Heart right ventricle (tissue), 16 donors: ENCODE measurements around the gene ATCAY. TPM values are rescaled to one million over a fixed set of nuclear protein-coding genes. Genes with fewer than 3 reads are reported as not detected.
"Not testable (repeated sequence)": the region's sequence is repeated elsewhere in the genome, so short reads cannot be mapped to it uniquely, and the experiment has no call there.

Experiments used
- ATAC-seq, 8 donors: fragments of 200-7000 bp; cut with Tn5 transposase; one replicate each; pipeline ENCODE4 v1.9.1; 2020; ENCODE audit warnings: mild to moderate bottlenecking in 8 of 8, moderate library complexity in 8 of 8, moderate number of reproducible peaks in 1 of 8
- DNase-seq, 2 donors: peaks; one replicate each; pipeline ENCODE4 v3.0.0-alpha.2; 2020
- H3K27ac ChIP-seq, 10 donors: fragments of 200-600 bp; sonication (generic) in 2 of 10; one replicate each; pipeline versions ENCODE4 v1.5.0 to v1.8.0; 2020 to 2022; ENCODE audit warnings: mild to moderate bottlenecking in 3 of 10
- H3K27me3 ChIP-seq, 7 donors: fragments of 200-600 bp; one replicate each; pipeline ENCODE4 v1.8.0; 2021 to 2022; ENCODE audit warnings: mild to moderate bottlenecking in 2 of 7
- H3K36me3 ChIP-seq, 9 donors: fragments of 200-600 bp; sonication (generic) in 1 of 9; one replicate each; pipeline versions ENCODE4 v1.5.0 to v1.8.0; 2020 to 2022; ENCODE audit warnings: mild to moderate bottlenecking in 2 of 9
- H3K4me1 ChIP-seq, 9 donors: fragments of 200-600 bp; sonication (generic) in 1 of 9; one replicate each; pipeline versions ENCODE4 v1.5.0 to v1.8.0; 2020 to 2022; ENCODE audit warnings: mild to moderate bottlenecking in 4 of 9
- H3K4me3 ChIP-seq, 10 donors: fragments of 200-600 bp; sonication (generic) in 2 of 10; one replicate each; pipeline versions ENCODE4 v1.5.0 to v1.8.0; 2020 to 2022; ENCODE audit warnings: mild to moderate bottlenecking in 7 of 10, moderate library complexity in 2 of 10
- H3K9me3 ChIP-seq, 11 donors: fragments of 200-600 bp in 10 of 11; sonication (generic) in 2 of 11; one replicate each; pipeline versions ENCODE4 v1.5.0 to v1.8.0; 2013 to 2022; ENCODE audit warnings: mild to moderate bottlenecking in 2 of 11, control low read depth in 1 of 11, moderate library complexity in 1 of 11
- WGBS, 2 donors: extraction: QIAGEN DNeasy Blood & Tissue Kit; methylation state at CpG; one replicate each; pipeline ENCODE4 v1.1.7; 2013; ENCODE audit warnings: inconsistent platforms in 1 of 2; 5-methylcytosine and 5-hydroxymethylcytosine counted together
- intact Hi-C, 10 donors: fragments of 100-400 bp; cut with DNase I; formaldehyde crosslinking; loops; one replicate each; pipeline versions ENCODE4 v1.11.1 to v1.14.2; 2022
- polyA plus RNA-seq, 2 donors: library from polyadenylated mRNA; stranded (reverse); fragments of 200-250 nt; gene quantifications; one replicate each; pipeline ENCODE4 v1.2.3, GENCODE V29; 2013
- total RNA-seq, 10 donors: library from RNA; stranded (reverse); fragmentation: NEBNext Ultra II Directional in 3 of 10; extraction: Animal tissue kit (Norgen Biotek cat#: 25700) in 3 of 10; gene quantifications; one replicate each; pipeline versions ENCODE4 v1.2.1 to v1.2.4, GENCODE V29; 2021 to 2023
- TF ChIP-seq, protein P1 (sequence below), 9 donors: fragments of 200-600 bp; sonication (generic) in 2 of 9; IDR thresholded peaks; one replicate each; pipeline versions ENCODE4 v1.5.0 to v1.8.0; 2021 to 2022; ENCODE audit warnings: antibody characterized with exemption in 9 of 9, mild to moderate bottlenecking in 5 of 9, moderate library complexity in 1 of 9
- donor health status: Arrhythmogenic right ventricular cardiomyopathy.
- donor health status: ischemic (EF 13 %, LVEDD 7.1; RV severe dilation, severe dysfunction).
- donor health status: healthy with polysubstance abuse.
- donor health status: DM: no; HTN: yes; CAD: no.
- donor health status: DM: no; HTN: no; CAD: no.
- donor health status: ischemic (EF 25% LVEDD 6.9; RV normal size, moderate dysfunction).
- donor health status: ischemic (EF 25% LVEDD 5.7; RV mildly dilated, moderate dysfunction).
- donor health status: healthy.
- donor health status: DM: yes; HTN: yes; CAD: no.
- donor health status: Ischemic cardiomyopathy.
- donor health status: ischemic (EF 35%, LVEDD 5.7; RV mildly dilated, moderate dysfunction).
- donor health status: nonischemic (EF 11% LVEDD 7.7; RV severe dilation, severe dysfunction).
- donor health status: DM: yes; HTN: yes; CAD: no.
- donor health status: PGD.
- donor health status: ischemic (EF 29% LVEDD 5.4; RV normal size, mild dysfunction).
- donor health status: nonischemic (EF 23%, LVEDD 6.1; RV moderate dilation, normal function).

The ATCAY gene
- total and polyA plus RNA-seq, 12 donors, result not detected

- peaks cover 0 to 16% (median 6%) of the 10 kb centered on the region in 9 donors for H3K4me1 ChIP-seq
- 38 to 57% methylated on average over 8 of the region's 8 CpGs for WGBS, 2 donors
These were observed 62.4 kb downstream of the ATCAY start for GRCh38 chr19:3942790-3943409.

DNA sequence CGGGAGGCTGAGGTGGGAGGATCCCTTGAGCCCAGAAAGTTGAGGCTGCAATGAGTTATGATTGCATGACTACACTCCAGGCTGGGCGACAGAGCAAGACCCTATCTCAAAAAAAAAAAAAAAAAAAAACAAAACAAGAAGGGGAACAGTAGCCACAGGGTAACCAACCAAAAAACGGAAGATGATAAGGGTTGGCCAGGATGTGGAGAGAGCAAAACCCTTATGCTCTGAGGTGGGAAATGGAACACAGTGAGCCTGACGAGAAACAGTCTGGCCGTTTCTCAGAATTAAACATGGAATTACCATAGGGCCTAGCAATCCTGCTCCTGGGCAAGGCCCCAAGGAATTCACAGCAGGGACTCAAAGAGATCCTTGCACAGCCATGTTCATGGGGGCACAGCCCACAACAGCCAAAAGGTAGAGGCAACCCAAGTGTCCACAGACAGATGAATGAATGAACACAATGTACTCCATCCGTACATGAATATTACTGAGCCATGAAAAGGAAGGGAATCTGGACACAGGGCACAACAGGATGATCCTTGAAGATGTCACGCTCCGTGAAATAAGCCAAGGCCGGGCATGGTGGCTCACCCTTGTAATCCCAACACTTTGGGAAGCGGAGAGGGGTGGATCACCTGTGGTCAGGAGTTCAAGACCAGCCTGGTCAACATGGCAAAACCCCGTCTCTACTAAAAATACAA lies 63.7 kb downstream of the ATCAY start:
- Histone ChIP-seq H3K27ac (peak overlapping the region in 9 of 10 donors; percentile 44 to 86 (median 81)), H3K36me3 (peaks cover 0 to 45% (median 0%) of the 10 kb centered on the region in 9 donors), H3K4me1 (peaks cover 0 to 16% (median 6%) of the 10 kb centered on the region in 9 donors), H3K27me3 (no peaks in the 10 kb centered on the region), H3K9me3 (no peaks in the 10 kb centered on the region), H3K4me3 (no peak overlapping the region)
- TF ChIP-seq, protein P1, sequence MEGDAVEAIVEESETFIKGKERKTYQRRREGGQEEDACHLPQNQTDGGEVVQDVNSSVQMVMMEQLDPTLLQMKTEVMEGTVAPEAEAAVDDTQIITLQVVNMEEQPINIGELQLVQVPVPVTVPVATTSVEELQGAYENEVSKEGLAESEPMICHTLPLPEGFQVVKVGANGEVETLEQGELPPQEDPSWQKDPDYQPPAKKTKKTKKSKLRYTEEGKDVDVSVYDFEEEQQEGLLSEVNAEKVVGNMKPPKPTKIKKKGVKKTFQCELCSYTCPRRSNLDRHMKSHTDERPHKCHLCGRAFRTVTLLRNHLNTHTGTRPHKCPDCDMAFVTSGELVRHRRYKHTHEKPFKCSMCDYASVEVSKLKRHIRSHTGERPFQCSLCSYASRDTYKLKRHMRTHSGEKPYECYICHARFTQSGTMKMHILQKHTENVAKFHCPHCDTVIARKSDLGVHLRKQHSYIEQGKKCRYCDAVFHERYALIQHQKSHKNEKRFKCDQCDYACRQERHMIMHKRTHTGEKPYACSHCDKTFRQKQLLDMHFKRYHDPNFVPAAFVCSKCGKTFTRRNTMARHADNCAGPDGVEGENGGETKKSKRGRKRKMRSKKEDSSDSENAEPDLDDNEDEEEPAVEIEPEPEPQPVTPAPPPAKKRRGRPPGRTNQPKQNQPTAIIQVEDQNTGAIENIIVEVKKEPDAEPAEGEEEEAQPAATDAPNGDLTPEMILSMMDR (IDR thresholded peaks at IDR 0.05), result no peak
- no peak for DNase-seq
- ATAC-seq, result peak in 1 of 8 donors; percentile 14
- intact Hi-C loops, result no loop called here
- 69 to 70% methylated on average over 11 of the region's 11 CpGs for WGBS, 2 donors

More at GRCh38 chr19:3942790-3943409, 62.4 kb downstream of the ATCAY start:
- intact Hi-C loops, result no loop called here
- H3K4me3 ChIP-seq, result no peak overlapping the region
- peak in 1 of 2 donors; percentile 66 for DNase-seq
- peak; percentile 64 to 93 (median 88) for ATAC-seq
- H3K27ac ChIP-seq, result peak overlapping the region; percentile 39 to 86 (median 77)
- H3K27me3 ChIP-seq, result no peaks in the 10 kb centered on the region
- TF ChIP-seq, protein P1 (IDR thresholded peaks at IDR 0.05), result no peak
- no peaks in the 10 kb centered on the region for H3K9me3 ChIP-seq
- peaks cover 0 to 45% (median 0%) of the 10 kb centered on the region in 9 donors for H3K36me3 ChIP-seq

DNA sequence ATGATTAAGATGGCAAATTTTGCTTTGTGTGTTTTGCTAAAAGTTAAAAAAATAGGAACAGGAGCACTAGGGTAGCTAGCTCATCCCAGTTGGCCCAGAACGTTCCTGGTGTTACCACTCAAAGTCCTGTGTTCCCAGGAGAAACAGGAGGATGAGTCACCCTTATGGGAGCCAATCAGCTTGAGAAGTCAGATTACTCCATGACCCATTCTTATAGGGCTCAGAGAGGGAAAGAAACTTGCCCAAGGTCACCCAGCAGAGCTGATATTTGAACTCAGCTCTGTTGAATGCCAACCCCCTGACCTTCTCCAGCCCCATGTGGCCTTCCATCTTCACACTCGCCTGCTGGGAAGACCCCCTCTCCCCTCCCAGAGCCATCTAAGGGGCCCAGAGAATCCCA lies 65.4 kb downstream of the ATCAY start:
- DNase-seq (no peak), ATAC-seq (no peak)
- 46 to 49% methylated on average over 2 of the region's 2 CpGs for WGBS, 2 donors
- Histone ChIP-seq H3K9me3 (no peaks in the 10 kb centered on the region), H3K4me1 (peaks cover 5 to 24% (median 11%) of the 10 kb centered on the region in 9 donors), H3K4me3 (no peak overlapping the region), H3K27ac (peak overlapping the region in 6 of 10 donors; percentile 17 to 86 (median 50)), H3K36me3 (peaks cover 0 to 34% (median 0%) of the 10 kb centered on the region in 9 donors), H3K27me3 (no peaks in the 10 kb centered on the region)
- intact Hi-C loops, result no loop called here
- TF ChIP-seq, protein P1 (IDR thresholded peaks at IDR 0.05), result no peak

- Histone ChIP-seq H3K4me1 (peaks cover 6 to 39% (median 22%) of the 10 kb centered on the region in 9 donors), H3K36me3 (peaks cover 0 to 22% (median 0%) of the 10 kb centered on the region in 9 donors), H3K27ac (peak overlapping the region in 2 of 10 donors; percentile 21 to 39)
- ATAC-seq, intact Hi-C loops, H3K27me3 ChIP-seq, DNase-seq, H3K4me3 ChIP-seq, H3K9me3 ChIP-seq: not testable (repeated sequence)
- WGBS, 2 donors, result 90 to 92% methylated on average over 15 of the region's 15 CpGs
These were observed 66.9 kb downstream of the ATCAY start for GRCh38 chr19:3947316-3947933.
